ENCODE measurements around the gene RGS3.
"Not testable (repeated sequence)": the region's sequence is repeated elsewhere in the genome, so short reads cannot be mapped to it uniquely, and the experiment has no call there.

The RGS3 gene

DNA sequence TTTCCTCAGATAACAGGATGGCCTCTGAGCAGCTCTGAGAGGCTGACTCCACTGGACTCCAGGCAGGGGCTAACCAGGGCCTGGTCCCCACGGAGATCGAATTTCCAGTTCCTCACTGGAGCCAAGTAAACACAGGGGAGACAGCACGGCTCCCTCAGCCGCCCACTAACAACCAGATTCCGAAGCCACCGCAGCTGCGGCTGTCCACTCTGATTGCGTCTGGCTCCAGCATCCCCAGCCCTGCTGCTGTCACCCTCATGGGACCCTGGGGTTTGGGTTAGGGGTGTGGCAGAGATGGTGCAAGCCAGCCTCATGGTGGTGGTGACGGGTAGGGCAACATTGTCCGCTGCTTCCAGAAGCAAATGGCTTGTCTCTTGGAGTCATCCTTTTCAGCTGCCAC, 172.6 kb downstream of the RGS3 start:
- no peak overlapping the region for H3K4me3 ChIP-seq (ENCODE audit: low read depth, low read length)
- H3K27ac ChIP-seq, result no peak overlapping the region
- no peaks in the 10 kb centered on the region for H3K36me3 ChIP-seq (replicated peaks)
- peak; percentile 5 for TF ChIP-seq CTCF (IDR thresholded peaks at IDR 0.05; ENCODE audit: low read depth, low read length, missing control alignments)
- H3K27me3 ChIP-seq (replicated peaks), result no peaks in the 10 kb centered on the region
- in situ Hi-C loops (cut with HindIII; ENCODE audit: low pct_ligation_motif_present, low sequenced_read_pairs), result no loop called here
- DNase-seq, result peak; percentile 83

DNA sequence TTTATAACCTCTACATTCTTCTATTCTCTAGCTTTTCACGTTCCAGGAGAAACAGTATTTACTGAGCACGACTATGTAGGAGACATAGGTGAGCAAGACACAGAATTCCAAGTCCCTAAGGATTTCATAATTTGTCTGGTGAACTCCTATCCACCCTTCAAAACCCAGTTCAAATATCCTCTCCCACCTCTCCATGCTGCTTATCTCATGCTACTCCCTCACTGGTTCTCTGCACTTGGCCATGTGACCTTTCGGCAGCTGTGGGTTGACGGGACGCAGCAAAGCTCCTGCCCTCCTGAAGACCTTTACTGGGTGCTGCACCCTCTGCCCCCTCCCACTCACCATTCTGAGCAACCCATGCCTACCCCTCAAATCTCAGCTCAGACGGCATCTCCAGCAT, 173.2 kb downstream of the RGS3 start:
- H3K4me3 ChIP-seq (ENCODE audit: low read depth, low read length), result no peak overlapping the region
- H3K36me3 ChIP-seq (replicated peaks), result no peaks in the 10 kb centered on the region
- TF ChIP-seq CTCF (IDR thresholded peaks at IDR 0.05; ENCODE audit: low read depth, low read length, missing control alignments), result no peak
- DNase-seq, result no peak
- H3K27me3 ChIP-seq (replicated peaks), result no peaks in the 10 kb centered on the region
- no peak overlapping the region for H3K27ac ChIP-seq
- in situ Hi-C loops (cut with HindIII; ENCODE audit: low pct_ligation_motif_present, low sequenced_read_pairs), result no loop called here

DNA sequence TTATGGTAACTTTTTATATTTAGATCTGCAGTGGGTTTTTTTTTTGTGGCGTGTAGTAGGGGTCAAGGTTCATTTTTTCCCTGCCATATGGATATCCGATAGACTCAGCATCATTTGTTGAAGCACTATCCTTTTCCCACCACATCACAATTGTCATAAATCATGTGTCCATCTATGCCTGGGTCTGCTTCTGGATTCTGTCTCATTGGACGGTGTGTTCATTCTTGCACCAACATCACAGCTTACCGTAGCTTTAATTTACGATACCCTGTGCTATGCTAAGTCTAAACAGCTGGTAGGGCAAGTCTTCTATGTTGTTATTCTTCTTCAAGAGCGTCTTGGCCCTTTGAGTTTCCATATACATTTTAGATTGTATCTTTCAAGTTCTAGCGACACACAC, 175.0 kb downstream of the RGS3 start:
- Histone ChIP-seq H3K36me3 (replicated peaks) (no peaks in the 10 kb centered on the region), H3K4me3 (ENCODE audit: low read depth, low read length) (no peak overlapping the region), H3K27ac (no peak overlapping the region), H3K27me3 (replicated peaks) (no peaks in the 10 kb centered on the region)
- no peak for DNase-seq
- in situ Hi-C loops (cut with HindIII; ENCODE audit: low pct_ligation_motif_present, low sequenced_read_pairs), result no loop called here
- TF ChIP-seq CTCF (IDR thresholded peaks at IDR 0.05; ENCODE audit: low read depth, low read length, missing control alignments), result no peak

DNA sequence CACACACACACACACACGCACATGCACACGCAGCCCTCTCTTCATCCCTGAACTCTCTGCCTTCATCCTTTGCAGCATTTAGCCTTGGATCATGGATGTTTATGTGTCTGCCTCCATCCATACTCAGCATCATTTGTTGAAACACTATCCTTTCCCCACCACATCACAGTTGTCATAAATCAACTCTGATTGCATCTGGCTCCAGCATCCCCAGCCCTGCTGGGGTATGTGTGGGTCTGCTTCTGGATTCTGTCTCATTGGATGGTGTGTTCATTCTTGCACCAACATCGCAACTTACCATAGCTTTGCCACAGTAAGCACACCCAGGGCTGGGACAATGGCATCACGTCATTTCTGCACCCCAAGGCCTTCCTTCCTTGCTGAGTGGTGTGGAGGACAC, 175.4 kb downstream of the RGS3 start:
- TF ChIP-seq CTCF (IDR thresholded peaks at IDR 0.05; ENCODE audit: low read depth, low read length, missing control alignments), result no peak
- no peak overlapping the region for H3K4me3 ChIP-seq (ENCODE audit: low read depth, low read length)
- in situ Hi-C loops (cut with HindIII; ENCODE audit: low pct_ligation_motif_present, low sequenced_read_pairs), result no loop called here
- no peaks in the 10 kb centered on the region for H3K27me3 ChIP-seq (replicated peaks)
- DNase-seq, result no peak
- H3K36me3 ChIP-seq (replicated peaks), result no peaks in the 10 kb centered on the region
- H3K27ac ChIP-seq, result no peak overlapping the region

GRCh38 chr9:113639411-113639970, 176.0 kb downstream of the RGS3 start:
- H3K4me3 ChIP-seq (ENCODE audit: low read depth, low read length); in situ Hi-C loops (cut with HindIII; ENCODE audit: low pct_ligation_motif_present, low sequenced_read_pairs); H3K27me3 ChIP-seq (replicated peaks); H3K27ac ChIP-seq; DNase-seq; H3K36me3 ChIP-seq (replicated peaks): not testable (repeated sequence)

DNA sequence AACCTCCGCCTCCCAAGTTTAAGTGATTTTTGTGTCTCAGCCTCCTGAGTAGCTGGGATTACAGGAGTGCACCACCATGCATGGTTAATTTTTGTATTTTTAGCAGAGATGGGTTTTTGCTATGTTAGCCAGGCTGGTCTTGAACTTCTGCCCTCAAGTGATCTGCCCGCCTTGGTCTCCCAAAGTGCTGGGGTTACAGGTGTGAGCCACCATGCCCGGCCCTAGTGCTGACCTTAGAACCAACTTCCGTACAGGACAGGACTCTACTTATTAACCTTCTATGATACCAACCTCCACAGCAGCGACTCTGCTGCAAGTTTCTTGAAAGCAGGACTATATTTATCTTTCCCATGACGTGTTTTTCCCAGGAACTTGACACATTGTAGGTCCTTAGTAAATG, 176.9 kb downstream of the RGS3 start:
- H3K27ac ChIP-seq, result no peak overlapping the region
- in situ Hi-C loops (cut with HindIII; ENCODE audit: low pct_ligation_motif_present, low sequenced_read_pairs), result no loop called here
- no peaks in the 10 kb centered on the region for H3K27me3 ChIP-seq (replicated peaks)
- DNase-seq, result no peak
- H3K36me3 ChIP-seq (replicated peaks), result no peaks in the 10 kb centered on the region
- no peak for TF ChIP-seq CTCF (IDR thresholded peaks at IDR 0.05; ENCODE audit: low read depth, low read length, missing control alignments)
- H3K4me3 ChIP-seq (ENCODE audit: low read depth, low read length), result no peak overlapping the region

Measured in brain microvascular endothelial cell (primary cell).